Stimulated activated CD8-positive, alpha-beta memory T cell treated with anti-CD3 and anti-CD28 coated beads, Interleukin-2, amount 100 ng/mL, for 48 hours (primary cell): Measurements from ENCODE around the gene PARP16.

Experiments used
- DNase-seq, 2 donors: peaks; one replicate each; pipeline ENCODE4 v3.0.0-alpha.2; 2020; ENCODE audit warnings: low read depth in 2 of 2

The PARP16 gene

GRCh38 chr15:65286704-65287519 lies at the start of gene PARP16:
PARP16 (minus strand) TSS chr15:65286883; CDS start chr15:65286426, 457 bp downstream.
- DNase-seq = peak; percentile 87 to 92

- DNase-seq = no peak
Measured at GRCh38 chr15:65335278-65336055, 48.8 kb upstream of the PARP16 start.

- DNase-seq = no peak
Measured at GRCh38 chr15:65334586-65335231, 48.0 kb upstream of the PARP16 start.

GRCh38 chr15:65333856-65334255 lies 47.2 kb upstream of the PARP16 start:
- no peak for DNase-seq

GRCh38 chr15:65333148-65333820 lies 46.6 kb upstream of the PARP16 start:
- no peak for DNase-seq

- no peak for DNase-seq
Measured at GRCh38 chr15:65332391-65333147, 45.9 kb upstream of the PARP16 start.

- no peak for DNase-seq
Measured at GRCh38 chr15:65331811-65332210, 45.1 kb upstream of the PARP16 start.

- DNase-seq = no peak
Measured at GRCh38 chr15:65330934-65331645, 44.4 kb upstream of the PARP16 start.

- DNase-seq = no peak
Measured at GRCh38 chr15:65329984-65330735, 43.5 kb upstream of the PARP16 start.

- no peak for DNase-seq
Measured at GRCh38 chr15:65329288-65329983, 42.8 kb upstream of the PARP16 start.

- DNase-seq = no peak
Measured at GRCh38 chr15:65328506-65329287, 42.0 kb upstream of the PARP16 start.

- DNase-seq = no peak
Measured at GRCh38 chr15:65327651-65328393, 41.1 kb upstream of the PARP16 start.

GRCh38 chr15:65326818-65327217 lies 40.1 kb upstream of the PARP16 start:
- DNase-seq = no peak

GRCh38 chr15:65326117-65326526 lies 39.4 kb upstream of the PARP16 start:
- no peak for DNase-seq

- DNase-seq = no peak
Measured at GRCh38 chr15:65323071-65323511, 36.4 kb upstream of the PARP16 start.

GRCh38 chr15:65318870-65319356 lies 32.2 kb upstream of the PARP16 start:
- DNase-seq = peak; percentile 40 to 63

GRCh38 chr15:65312400-65312916 lies 25.8 kb upstream of the PARP16 start:
- DNase-seq = no peak
